Astrocyte (in vitro differentiated cells and primary cell): ENCODE results near the gene VAPA. TPM values are rescaled to one million over a fixed set of nuclear protein-coding genes. Genes with fewer than 3 reads are reported as not detected.
A peak's percentile ranks its signal among the peaks of the same experiment; 100 is the strongest.

Experiments used
- DNase-seq: peaks from one replicate; pipeline ENCODE4 v3.0.0-alpha.2; 2010; ENCODE audit warnings: low read depth
- FAIRE-seq: peaks from 2 replicates; lab custom pipeline; 2011; peaks lifted over from hg19 to GRCh38; lab: Jason Lieb, UNC
- H2AFZ ChIP-seq: 2 replicates; pipeline ENCODE4 v1.6.0; 2012; ENCODE audit warnings: low read depth, low read length, inconsistent platforms
- H3K27ac ChIP-seq: 2 replicates; pipeline ENCODE4 v1.5.1; 2011; ENCODE audit warnings: low read depth, low read length, inconsistent platforms
- H3K27me3 ChIP-seq: 2 replicates; pipeline ENCODE4 v1.6.0; 2011; ENCODE audit warnings: low read length, inconsistent platforms; ENCODE audit not compliant: insufficient read depth
- H3K36me3 ChIP-seq: 2 replicates; pipeline ENCODE4 v1.5.1; 2011; ENCODE audit warnings: low read length, inconsistent platforms; ENCODE audit not compliant: insufficient read depth
- H3K4me1 ChIP-seq: 2 replicates; pipeline ENCODE4 v1.5.1; 2011; ENCODE audit warnings: low read length, inconsistent platforms; ENCODE audit not compliant: insufficient read depth
- H3K4me2 ChIP-seq: 2 replicates; pipeline ENCODE4 v1.6.0; 2012; ENCODE audit warnings: low read length, inconsistent platforms
- H3K4me3 ChIP-seq: 2 replicates; pipeline ENCODE4 v1.5.1; 2011; ENCODE audit warnings: low read depth, mild to moderate bottlenecking, low read length, inconsistent platforms; ENCODE audit not compliant: insufficient read depth
- H3K79me2 ChIP-seq: 2 replicates; pipeline ENCODE4 v1.6.0; 2012; ENCODE audit warnings: mild to moderate bottlenecking, low read length, inconsistent platforms; ENCODE audit not compliant: insufficient read depth
- H3K9ac ChIP-seq: 2 replicates; pipeline ENCODE4 v1.6.0; 2012; ENCODE audit warnings: mild to moderate bottlenecking, low read length, inconsistent platforms
- H3K9me3 ChIP-seq: 2 replicates; pipeline ENCODE4 v1.5.1; 2012; ENCODE audit warnings: low read depth, mild to moderate bottlenecking, low read length, inconsistent platforms; ENCODE audit not compliant: insufficient read depth
- H4K20me1 ChIP-seq: 2 replicates; pipeline ENCODE4 v1.6.0; 2012; ENCODE audit warnings: low read length, inconsistent platforms; ENCODE audit not compliant: insufficient read depth
- H3K27ac Mint-ChIP-seq: one replicate; pipeline ENCODE4 v1.8.0; 2021; ENCODE audit warnings: mild to moderate bottlenecking, mixed read lengths; ENCODE audit not compliant: unreplicated experiment
- H3K27me3 Mint-ChIP-seq: one replicate; pipeline ENCODE4 v1.8.0; 2021; ENCODE audit warnings: low read depth, mixed read lengths; ENCODE audit not compliant: unreplicated experiment
- H3K36me3 Mint-ChIP-seq: one replicate; pipeline ENCODE4 v1.8.0; 2021; ENCODE audit warnings: low read depth, mixed read lengths; ENCODE audit not compliant: unreplicated experiment
- H3K4me1 Mint-ChIP-seq: one replicate; pipeline ENCODE4 v1.8.0; 2021; ENCODE audit warnings: low read depth, mixed read lengths; ENCODE audit not compliant: unreplicated experiment
- H3K4me3 Mint-ChIP-seq: one replicate; pipeline ENCODE4 v1.8.0; 2021; ENCODE audit warnings: mild to moderate bottlenecking, moderate library complexity, mixed read lengths; ENCODE audit not compliant: unreplicated experiment
- H3K9me3 Mint-ChIP-seq: one replicate; pipeline ENCODE4 v1.8.0; 2021; ENCODE audit warnings: mild to moderate bottlenecking, mixed read lengths; ENCODE audit not compliant: unreplicated experiment
- EZH2 ChIP-seq: IDR thresholded peaks from 2 replicates; pipeline ENCODE4 v1.6.1; 2012; ENCODE audit warnings: mild to moderate bottlenecking, low read length, inconsistent platforms; ENCODE audit not compliant: insufficient read depth
- total RNA-seq: library from RNA; stranded (reverse); gene quantifications from 2 replicates; pipeline ENCODE4 v1.2.1, GENCODE V29; 2021
- TF ChIP-seq, protein P1 (sequence below): IDR thresholded peaks from 2 replicates; pipeline ENCODE4 v1.5.1; 2011; ENCODE audit warnings: low read depth, mild to moderate bottlenecking, inconsistent platforms, low read length, moderate library complexity; ENCODE audit not compliant: insufficient read depth

The VAPA gene
- total RNA-seq, 1 donor from 2014 or later, result 181 TPM

DNA sequence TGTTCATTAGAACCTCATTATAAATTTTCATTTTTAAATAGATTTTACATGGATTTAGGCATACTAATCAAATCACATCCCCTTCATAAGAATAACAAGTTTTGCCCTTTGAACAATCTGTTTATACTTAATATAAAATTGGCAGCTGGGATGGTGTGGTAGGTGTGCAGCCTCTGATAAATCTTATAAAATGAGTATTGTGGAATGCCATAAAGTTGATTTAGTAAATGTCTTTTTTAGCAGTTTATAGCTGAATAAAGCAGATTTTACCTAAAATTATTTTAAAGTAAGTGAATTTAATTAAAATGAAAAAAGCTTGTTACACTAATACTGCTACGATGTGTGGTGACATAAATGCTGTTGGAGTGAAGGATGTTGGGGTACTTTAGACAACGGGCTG is 35.5 kb downstream of the VAPA start:
- Histone ChIP-seq H3K79me2 (peaks cover 71% of the 10 kb centered on the region), H4K20me1 (peaks cover 66% of the 10 kb centered on the region), H3K36me3 (peaks cover 41% of the 10 kb centered on the region), H3K9me3 (no peaks in the 10 kb centered on the region), H3K4me3 (no peak overlapping the region), H3K27ac (no peak overlapping the region), H3K4me1 (no peaks in the 10 kb centered on the region), H3K27me3 (no peaks in the 10 kb centered on the region), H3K9ac (no peak overlapping the region), H2AFZ (no peak overlapping the region), H3K4me2 (no peak overlapping the region)
- Mint-ChIP-seq H3K27me3 (no peaks in the 10 kb centered on the region), H3K9me3 (no peaks in the 10 kb centered on the region), H3K4me3 (no peak overlapping the region), H3K4me1 (peaks cover 32% of the 10 kb centered on the region), H3K27ac (no peak overlapping the region), H3K36me3 (peaks cover 16% of the 10 kb centered on the region)
- TF ChIP-seq EZH2, result no peak
- TF ChIP-seq, protein P1, sequence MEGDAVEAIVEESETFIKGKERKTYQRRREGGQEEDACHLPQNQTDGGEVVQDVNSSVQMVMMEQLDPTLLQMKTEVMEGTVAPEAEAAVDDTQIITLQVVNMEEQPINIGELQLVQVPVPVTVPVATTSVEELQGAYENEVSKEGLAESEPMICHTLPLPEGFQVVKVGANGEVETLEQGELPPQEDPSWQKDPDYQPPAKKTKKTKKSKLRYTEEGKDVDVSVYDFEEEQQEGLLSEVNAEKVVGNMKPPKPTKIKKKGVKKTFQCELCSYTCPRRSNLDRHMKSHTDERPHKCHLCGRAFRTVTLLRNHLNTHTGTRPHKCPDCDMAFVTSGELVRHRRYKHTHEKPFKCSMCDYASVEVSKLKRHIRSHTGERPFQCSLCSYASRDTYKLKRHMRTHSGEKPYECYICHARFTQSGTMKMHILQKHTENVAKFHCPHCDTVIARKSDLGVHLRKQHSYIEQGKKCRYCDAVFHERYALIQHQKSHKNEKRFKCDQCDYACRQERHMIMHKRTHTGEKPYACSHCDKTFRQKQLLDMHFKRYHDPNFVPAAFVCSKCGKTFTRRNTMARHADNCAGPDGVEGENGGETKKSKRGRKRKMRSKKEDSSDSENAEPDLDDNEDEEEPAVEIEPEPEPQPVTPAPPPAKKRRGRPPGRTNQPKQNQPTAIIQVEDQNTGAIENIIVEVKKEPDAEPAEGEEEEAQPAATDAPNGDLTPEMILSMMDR, result no peak
- FAIRE-seq (no peak), DNase-seq (no peak)

DNA sequence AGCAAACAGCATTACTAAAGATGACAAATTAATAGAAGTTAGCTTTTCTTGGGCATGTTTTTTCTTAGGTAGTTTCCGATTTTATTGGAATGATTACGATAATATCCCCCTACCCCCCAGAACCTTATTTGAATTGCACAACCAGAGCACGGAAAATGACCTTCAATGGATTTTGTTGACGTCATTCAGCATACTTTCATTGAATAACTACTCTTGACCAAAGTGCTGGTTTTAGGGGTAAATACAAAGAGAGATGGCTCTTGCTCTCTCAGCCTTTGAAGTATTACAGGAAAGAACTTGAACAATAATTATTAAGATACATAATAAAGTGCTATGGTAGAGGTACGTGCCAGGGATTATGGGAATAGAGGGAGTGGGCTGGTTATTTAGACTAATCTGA is 36.0 kb downstream of the VAPA start:
- Histone ChIP-seq H3K4me3 (no peak overlapping the region), H3K9me3 (no peaks in the 10 kb centered on the region), H3K4me2 (no peak overlapping the region), H3K27ac (no peak overlapping the region), H2AFZ (no peak overlapping the region), H3K4me1 (no peaks in the 10 kb centered on the region), H3K79me2 (peaks cover 66% of the 10 kb centered on the region), H4K20me1 (peaks cover 67% of the 10 kb centered on the region), H3K9ac (no peak overlapping the region), H3K36me3 (peaks cover 43% of the 10 kb centered on the region), H3K27me3 (no peaks in the 10 kb centered on the region)
- H3K4me1 Mint-ChIP-seq, result peaks cover 32% of the 10 kb centered on the region
- DNase-seq, result no peak
- no peaks in the 10 kb centered on the region for H3K9me3 Mint-ChIP-seq
- no peak for FAIRE-seq
- H3K27ac Mint-ChIP-seq, result no peak overlapping the region
- no peaks in the 10 kb centered on the region for H3K27me3 Mint-ChIP-seq
- TF ChIP-seq EZH2, result no peak
- TF ChIP-seq, protein P1, result no peak
- H3K4me3 Mint-ChIP-seq, result no peak overlapping the region
- H3K36me3 Mint-ChIP-seq, result peaks cover 16% of the 10 kb centered on the region

DNA sequence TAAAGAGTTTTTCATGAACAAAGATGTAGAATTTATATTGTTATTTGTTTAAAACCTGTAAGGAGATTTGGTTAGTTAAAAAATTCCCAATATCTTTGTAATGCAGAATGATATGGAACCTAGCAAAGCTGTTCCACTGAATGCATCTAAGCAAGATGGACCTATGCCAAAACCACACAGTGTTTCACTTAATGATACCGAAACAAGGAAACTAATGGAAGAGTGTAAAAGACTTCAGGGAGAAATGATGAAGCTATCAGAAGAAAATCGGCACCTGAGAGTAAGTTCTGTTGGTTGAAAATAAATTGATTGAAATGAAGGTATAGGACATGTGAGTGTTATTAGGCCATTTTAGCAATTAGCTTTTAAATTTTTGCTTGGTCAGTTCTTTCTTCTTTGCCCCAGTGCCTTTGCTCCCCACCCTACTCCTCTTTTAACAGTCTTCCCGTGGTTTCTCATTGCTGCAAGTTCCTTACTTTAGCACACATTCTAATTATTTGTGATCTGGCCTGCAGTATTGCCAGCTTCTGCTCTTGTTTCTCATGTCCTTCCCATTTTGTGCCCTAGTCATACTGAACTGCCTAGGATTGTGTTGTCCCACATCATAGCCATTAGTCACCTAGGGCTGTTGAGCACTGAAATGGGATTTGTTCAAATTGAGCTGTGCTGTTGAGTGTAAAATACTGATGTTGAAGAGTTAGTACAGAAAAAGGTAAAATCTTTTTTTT is 36.6 kb downstream of the VAPA start:
- Histone ChIP-seq H3K27ac (no peak overlapping the region), H3K9ac (no peak overlapping the region), H3K36me3 (peaks cover 46% of the 10 kb centered on the region), H3K4me2 (no peak overlapping the region), H3K4me3 (no peak overlapping the region), H4K20me1 (peaks cover 67% of the 10 kb centered on the region), H3K79me2 (peaks cover 64% of the 10 kb centered on the region), H2AFZ (no peak overlapping the region), H3K4me1 (no peaks in the 10 kb centered on the region), H3K27me3 (no peaks in the 10 kb centered on the region), H3K9me3 (no peaks in the 10 kb centered on the region)
- peak; percentile 73 for DNase-seq
- TF ChIP-seq, protein P1, result no peak
- no peak for TF ChIP-seq EZH2
- H3K36me3 Mint-ChIP-seq, result peaks cover 16% of the 10 kb centered on the region
- no peak overlapping the region for H3K4me3 Mint-ChIP-seq
- no peak overlapping the region for H3K27ac Mint-ChIP-seq
- peak; percentile 13 for FAIRE-seq
- H3K4me1 Mint-ChIP-seq, result peaks cover 32% of the 10 kb centered on the region
- H3K9me3 Mint-ChIP-seq, result no peaks in the 10 kb centered on the region
- H3K27me3 Mint-ChIP-seq, result no peaks in the 10 kb centered on the region
